ENCODE data around the gene HKDC1. TPM values are rescaled to one million over a fixed set of nuclear protein-coding genes. Genes with fewer than 3 reads are reported as not detected.

HKDC1 gene
- total and polyA plus RNA-seq, 10 of the 15 experiments (the other 5 are each of a cell fraction or from before 2014, with no cell fraction given): 0.04 to 0.34 (median 0.13) TPM; not detected in 5

DNA sequence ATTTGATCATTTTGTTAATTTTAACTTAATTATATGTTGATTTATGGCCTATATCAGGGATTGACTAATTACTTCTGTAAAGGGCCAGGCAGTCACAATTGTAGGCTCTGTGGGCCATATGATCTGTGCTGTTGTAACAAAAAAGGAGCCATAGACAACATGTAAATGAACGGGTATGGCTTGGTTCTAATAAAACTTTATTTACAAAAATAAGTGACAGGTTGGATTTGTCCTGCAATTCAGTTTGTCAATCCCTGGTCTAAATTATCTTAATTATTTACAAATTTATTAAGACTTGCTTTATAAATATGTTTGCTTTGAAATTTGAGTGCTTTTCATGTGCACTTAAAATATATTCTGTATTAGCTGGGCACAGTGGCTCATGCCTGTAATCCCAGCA, 55.3 kb downstream of the HKDC1 start:
- Histone ChIP-seq H3K79me2 (ENCODE audit: control insufficient read depth, insufficient read depth, low read length) (no peaks in the 10 kb centered on the region), H3K9ac (ENCODE audit: control insufficient read depth, insufficient read depth, low read length) (no peak overlapping the region), H3K4me2 (ENCODE audit: control insufficient read depth, insufficient read depth) (no peak overlapping the region), H2AFZ (ENCODE audit: control insufficient read depth, low read depth, low read length) (no peak overlapping the region), H3K27me3 (replicated peaks in 1 of 2; ENCODE audit: control insufficient read depth in 2 of 2, insufficient read depth in 2 of 2, low read length in 1 of 2) (no peaks in the 10 kb centered on the region), H3K9me3 (replicated peaks; ENCODE audit: control insufficient read depth, insufficient read depth, low read length) (no peaks in the 10 kb centered on the region), H3K27ac (ENCODE audit: control insufficient read depth, insufficient read depth) (no peak overlapping the region), H3K4me3 (no peak overlapping the region), H3K4me1 (ENCODE audit: control insufficient read depth, insufficient read depth, low read length) (peaks cover 8% of the 10 kb centered on the region), H4K20me1 (ENCODE audit: control insufficient read depth, insufficient read depth) (no peaks in the 10 kb centered on the region), H3K36me3 (ENCODE audit: control insufficient read depth in 2 of 2, insufficient read depth in 2 of 2, low read length in 1 of 2) (no peaks in the 10 kb centered on the region)
- BruUV-seq (replicated peaks): no TSS peak
- ChIA-PET POLR2A (no interaction called here), CTCF (interaction anchor here (1.4 kb wide), 1 partner anchor 117 kb away, joined by 3 read pairs; no protein-coding TSS in a partner anchor), RAD21 (ENCODE audit: unreplicated experiment) (no interaction called here), SMC1A (ENCODE audit: uncharacterized antibody, unreplicated experiment) (interaction anchor here (0.7 kb wide), 1 partner anchor 56 kb away, joined by 3 read pairs; no protein-coding TSS in a partner anchor)
- DNase-seq (ENCODE audit: low read depth, low spot score): no peak
- FAIRE-seq: no peak
- in situ Hi-C loops (cut with MboI): no loop called here
- ATAC-seq: no peak
- TF ChIP-seq NFXL1 (IDR thresholded peaks at IDR 0.05; ENCODE audit: borderline replicate concordance) (no peak), TCF7 (IDR thresholded peaks at IDR 0.05; ENCODE audit: borderline replicate concordance) (no peak), BHLHE40 (IDR thresholded peaks at IDR 0.05; ENCODE audit: borderline replicate concordance in 1 of 2, low read depth in 2 of 2, low read length in 1 of 2) (no peak), SP1 (IDR thresholded peaks at IDR 0.05; ENCODE audit: low read depth, low read length) (no peak)
- TF ChIP-seq, protein P1, sequence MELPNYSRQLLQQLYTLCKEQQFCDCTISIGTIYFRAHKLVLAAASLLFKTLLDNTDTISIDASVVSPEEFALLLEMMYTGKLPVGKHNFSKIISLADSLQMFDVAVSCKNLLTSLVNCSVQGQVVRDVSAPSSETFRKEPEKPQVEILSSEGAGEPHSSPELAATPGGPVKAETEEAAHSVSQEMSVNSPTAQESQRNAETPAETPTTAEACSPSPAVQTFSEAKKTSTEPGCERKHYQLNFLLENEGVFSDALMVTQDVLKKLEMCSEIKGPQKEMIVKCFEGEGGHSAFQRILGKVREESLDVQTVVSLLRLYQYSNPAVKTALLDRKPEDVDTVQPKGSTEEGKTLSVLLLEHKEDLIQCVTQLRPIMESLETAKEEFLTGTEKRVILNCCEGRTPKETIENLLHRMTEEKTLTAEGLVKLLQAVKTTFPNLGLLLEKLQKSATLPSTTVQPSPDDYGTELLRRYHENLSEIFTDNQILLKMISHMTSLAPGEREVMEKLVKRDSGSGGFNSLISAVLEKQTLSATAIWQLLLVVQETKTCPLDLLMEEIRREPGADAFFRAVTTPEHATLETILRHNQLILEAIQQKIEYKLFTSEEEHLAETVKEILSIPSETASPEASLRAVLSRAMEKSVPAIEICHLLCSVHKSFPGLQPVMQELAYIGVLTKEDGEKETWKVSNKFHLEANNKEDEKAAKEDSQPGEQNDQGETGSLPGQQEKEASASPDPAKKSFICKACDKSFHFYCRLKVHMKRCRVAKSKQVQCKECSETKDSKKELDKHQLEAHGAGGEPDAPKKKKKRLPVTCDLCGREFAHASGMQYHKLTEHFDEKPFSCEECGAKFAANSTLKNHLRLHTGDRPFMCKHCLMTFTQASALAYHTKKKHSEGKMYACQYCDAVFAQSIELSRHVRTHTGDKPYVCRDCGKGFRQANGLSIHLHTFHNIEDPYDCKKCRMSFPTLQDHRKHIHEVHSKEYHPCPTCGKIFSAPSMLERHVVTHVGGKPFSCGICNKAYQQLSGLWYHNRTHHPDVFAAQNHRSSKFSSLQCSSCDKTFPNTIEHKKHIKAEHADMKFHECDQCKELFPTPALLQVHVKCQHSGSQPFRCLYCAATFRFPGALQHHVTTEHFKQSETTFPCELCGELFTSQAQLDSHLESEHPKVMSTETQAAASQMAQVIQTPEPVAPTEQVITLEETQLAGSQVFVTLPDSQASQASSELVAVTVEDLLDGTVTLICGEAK (IDR thresholded peaks at IDR 0.05; ENCODE audit: borderline replicate concordance): peak; percentile 57; the same call in 1 of the 2 replicates
- WGBS (ENCODE audit: insufficient coverage, insufficient replicate concordance, low lambda C conversion rate, missing lambda C conversion rate): 8% methylated on average over 1 of the region's 1 CpG
- intact Hi-C loops (cut with micrococcal nuclease; ENCODE audit: unreplicated experiment): no loop called here

All from GM12878 (cell line).